H1 (cell line): Measurements from ENCODE around the gene MAP7. TPM values are rescaled to one million over a fixed set of nuclear protein-coding genes. Genes with fewer than 3 reads are reported as not detected.

Experiments
- CTCF ChIA-PET: fragments of 300-600 bp; sonication (Branson Sonifier 250); formaldehyde crosslinking; loops from one replicate; lab custom pipeline; 2021; ENCODE audit not compliant: partially characterized antibody; lab: Charles Lee
- POLR2A ChIA-PET: fragments of 300-600 bp; sonication (Branson Sonifier 250); formaldehyde crosslinking; loops from one replicate; lab custom pipeline; 2021; ENCODE audit warnings: inconsistent platforms; ENCODE audit not compliant: partially characterized antibody; lab: Charles Lee
- DNase-seq, 2 experiments: peaks; one replicate each; pipeline versions ENCODE4 v3.0.0 to v3.0.0-alpha.2; 2010 to 2022; ENCODE audit warnings: low spot score in 2 of 2, low read depth in 1 of 2, mixed read lengths in 1 of 2
- FAIRE-seq: peaks from 2 replicates; lab custom pipeline; 2011; peaks lifted over from hg19 to GRCh38; lab: Jason Lieb, UNC
- H2AFZ ChIP-seq: 2 replicates; pipeline ENCODE4 v1.8.1; 2012; ENCODE audit warnings: low read length, inconsistent platforms
- H2AK5ac ChIP-seq: 2 replicates; pipeline ENCODE4 v1.6.1; 2013; ENCODE audit warnings: low read depth, low read length
- H2BK120ac ChIP-seq: replicated peaks from 2 replicates; pipeline ENCODE3; 2013; ENCODE audit warnings: low read depth, low read length, inconsistent platforms
- H2BK12ac ChIP-seq: 2 replicates; pipeline ENCODE4 v1.6.1; 2013; ENCODE audit warnings: low read depth, low read length
- H2BK15ac ChIP-seq: 2 replicates; pipeline ENCODE4 v1.6.1; 2013; ENCODE audit warnings: low read length
- H2BK20ac ChIP-seq: 2 replicates; pipeline ENCODE4 v1.6.1; 2013; ENCODE audit warnings: low read length
- H2BK5ac ChIP-seq: 2 replicates; pipeline ENCODE4 v1.6.1; 2013; ENCODE audit warnings: low read depth, low read length
- H3K14ac ChIP-seq: 2 replicates; pipeline ENCODE4 v1.6.1; 2013; ENCODE audit warnings: inconsistent platforms; ENCODE audit not compliant: insufficient read length
- H3K18ac ChIP-seq: 2 replicates; pipeline ENCODE4 v1.6.1; 2013; ENCODE audit warnings: low read length; ENCODE audit errors: extremely low read depth
- H3K23ac ChIP-seq: 2 replicates; pipeline ENCODE4 v1.6.1; 2013; ENCODE audit warnings: inconsistent platforms; ENCODE audit not compliant: insufficient read length
- H3K23me2 ChIP-seq: 2 replicates; pipeline ENCODE4 v1.6.1; 2013; ENCODE audit warnings: low read depth, low read length
- H3K27ac ChIP-seq: 2 replicates; pipeline ENCODE4 v1.6.1; 2011; ENCODE audit warnings: low read depth, low read length, inconsistent platforms
- H3K27me3 ChIP-seq, 4 experiments: replicated peaks in 1 of 4; 1 replicate in 1 of 4; 2 replicates in 3 of 4; pipeline versions ENCODE4 v1.6.1 to v1.8.1; 2011 to 2013; ENCODE audit warnings: low read length in 3 of 4, mild to moderate bottlenecking in 3 of 4, inconsistent platforms in 2 of 4, mixed read lengths in 2 of 4, moderate library complexity in 1 of 4; ENCODE audit not compliant: control insufficient read depth in 3 of 4, insufficient read depth in 3 of 4; ENCODE audit errors: extremely low read depth in 1 of 4
- H3K36me3 ChIP-seq, 4 experiments: 2 replicates each; pipeline versions ENCODE4 v1.6.1 to v1.8.1; 2011 to 2013; ENCODE audit warnings: mild to moderate bottlenecking in 4 of 4, low read length in 3 of 4, moderate library complexity in 2 of 4, control low read depth in 1 of 4, inconsistent platforms in 1 of 4; ENCODE audit not compliant: insufficient read depth in 4 of 4, control insufficient read depth in 2 of 4
- H3K4ac ChIP-seq: replicated peaks from 2 replicates; pipeline ENCODE3; 2013; ENCODE audit warnings: low read length, low read depth, mixed read lengths, inconsistent platforms; ENCODE audit not compliant: insufficient read length
- H3K4me1 ChIP-seq, 4 experiments: replicated peaks in 1 of 4; 1 replicate in 1 of 4; 2 replicates in 3 of 4; pipeline versions ENCODE4 v1.6.1 to v1.8.1; 2011 to 2013; ENCODE audit warnings: low read length in 3 of 4, inconsistent platforms in 2 of 4, mixed read lengths in 1 of 4; ENCODE audit not compliant: insufficient read depth in 4 of 4, control insufficient read depth in 3 of 4
- H3K4me2 ChIP-seq, 2 experiments: 2 replicates each; pipeline versions ENCODE4 v1.6.1 to v1.8.1; 2011 to 2013; ENCODE audit warnings: low read depth in 2 of 2, low read length in 2 of 2, control low read depth in 1 of 2, inconsistent platforms in 1 of 2, mild to moderate bottlenecking in 1 of 2; ENCODE audit not compliant: insufficient read depth in 1 of 2
- H3K4me3 ChIP-seq, 4 experiments: fragments of 200-600, 300-600 bp in 1 of 4; sonication (generic), shearing (Covaris generic), sonication (Bioruptor Twin) in 1 of 4; 2 replicates each; pipeline versions ENCODE4 v1.5.1 to v1.8.1; 2011 to 2016; ENCODE audit warnings: low read length in 4 of 4, low read depth in 3 of 4, control low read depth in 2 of 4, inconsistent platforms in 2 of 4, mild to moderate bottlenecking in 2 of 4, mixed read lengths in 1 of 4, moderate library complexity in 1 of 4; ENCODE audit not compliant: insufficient read depth in 2 of 4; ENCODE audit errors: extremely low read depth in 1 of 4
- H3K56ac ChIP-seq: replicated peaks from 2 replicates; pipeline ENCODE3; 2013; ENCODE audit warnings: low read depth, mild to moderate bottlenecking, mixed read lengths, low read length, inconsistent platforms; ENCODE audit not compliant: insufficient read length
- H3K79me1 ChIP-seq: 2 replicates; pipeline ENCODE4 v1.6.1; 2013; ENCODE audit warnings: low read depth, low read length, control low read depth
- H3K79me2 ChIP-seq, 2 experiments: 2 replicates each; pipeline versions ENCODE4 v1.6.1 to v1.8.1; 2012 to 2013; ENCODE audit warnings: low read length in 2 of 2, mild to moderate bottlenecking in 2 of 2, inconsistent platforms in 1 of 2; ENCODE audit not compliant: insufficient read depth in 2 of 2, control insufficient read depth in 1 of 2
- H3K9ac ChIP-seq, 4 experiments: replicated peaks in 1 of 4; 1 replicate in 1 of 4; 2 replicates in 3 of 4; pipeline versions ENCODE4 v1.6.1 to v1.8.1; 2011 to 2013; ENCODE audit warnings: low read depth in 3 of 4, low read length in 3 of 4, control low read depth in 2 of 4, mild to moderate bottlenecking in 2 of 4, moderate library complexity in 2 of 4, inconsistent platforms in 1 of 4; ENCODE audit errors: extremely low read depth in 1 of 4
- H3K9me3 ChIP-seq, 2 experiments: 2 replicates each; pipeline versions ENCODE4 v1.6.1 to v1.8.1; 2012 to 2013; ENCODE audit warnings: mild to moderate bottlenecking in 2 of 2, moderate library complexity in 2 of 2, control low read depth in 1 of 2, inconsistent platforms in 1 of 2, low read depth in 1 of 2, low read length in 1 of 2, mixed read lengths in 1 of 2; ENCODE audit not compliant: insufficient read depth in 2 of 2
- H4K20me1 ChIP-seq, 2 experiments: replicated peaks in 1 of 2; 2 replicates each; pipeline versions ENCODE3 to v1.8.1; 2011 to 2013; ENCODE audit warnings: inconsistent platforms in 2 of 2, low read length in 2 of 2, mild to moderate bottlenecking in 1 of 2; ENCODE audit not compliant: insufficient read depth in 2 of 2, control insufficient read depth in 1 of 2
- H4K5ac ChIP-seq: 2 replicates; pipeline ENCODE4 v1.6.1; 2013; ENCODE audit warnings: low read length, low read depth, mixed read lengths, inconsistent platforms; ENCODE audit not compliant: insufficient read length
- H4K8ac ChIP-seq: 2 replicates; pipeline ENCODE4 v1.8.0; 2013; ENCODE audit warnings: mild to moderate bottlenecking, moderate library complexity, low read length, inconsistent platforms; ENCODE audit not compliant: insufficient read depth; ENCODE audit errors: extremely low read depth
- H4K91ac ChIP-seq: replicated peaks from 2 replicates; pipeline ENCODE3; 2013; ENCODE audit warnings: low read length, mixed read lengths, inconsistent platforms; ENCODE audit not compliant: insufficient read length
- ATF3 ChIP-seq: IDR thresholded peaks from 2 replicates; pipeline ENCODE4 v1.6.1; 2011; ENCODE audit warnings: low read depth, mild to moderate bottlenecking, low read length; ENCODE audit not compliant: insufficient read depth
- KDM1A ChIP-seq: fragments of 200-600, 300-600 bp; sonication (generic); IDR thresholded peaks from 2 replicates; pipeline ENCODE4 v1.7.1; 2016; ENCODE audit warnings: mild to moderate bottlenecking, low read length, borderline replicate concordance
- MAX ChIP-seq: IDR thresholded peaks from 2 replicates; pipeline ENCODE4 v1.6.1; 2012; ENCODE audit warnings: inconsistent platforms
- POLR2A ChIP-seq, 2 experiments: IDR thresholded peaks; 1 replicate in 1 of 2; 2 replicates in 1 of 2; pipeline ENCODE4 v1.6.1; 2011; ENCODE audit warnings: low read depth in 2 of 2, low read length in 2 of 2, mild to moderate bottlenecking in 2 of 2; ENCODE audit errors: control extremely low read depth in 1 of 2
- POLR2AphosphoS5 ChIP-seq: IDR thresholded peaks from 2 replicates; pipeline ENCODE4 v1.6.1; 2011; ENCODE audit warnings: low read depth, low read length
- whole genome bisulfite sequencing, 2 experiments: shearing (Covaris generic) in 1 of 2; methylation state at CpG; one replicate each; pipeline versions ENCODE4 v1.1.6 to v1.1.7; 2013 to 2015; ENCODE audit warnings: low lambda C conversion rate in 2 of 2, mixed read lengths in 2 of 2, inconsistent platforms in 1 of 2, low coverage in 1 of 2, missing lambda C conversion rate in 1 of 2; ENCODE audit not compliant: insufficient replicate concordance in 2 of 2, insufficient coverage in 1 of 2, insufficient read length in 1 of 2; ENCODE audit errors: extremely low coverage in 1 of 2, missing lambda C conversion rate in 1 of 2; 5-methylcytosine and 5-hydroxymethylcytosine counted together
- polyA plus RNA-seq, 7 experiments: library from polyadenylated mRNA; depleted of rRNA in 3 of 7; stranded (reverse) in 5 of 7; unstranded in 2 of 7; fragments of >200 nt in 5 of 7; fragments of 200-250 nt in 2 of 7; gene quantifications; 1 replicate in 5 of 7; 2 replicates in 1 of 7; 4 replicates in 1 of 7; pipeline versions ENCODE4 v1.2.1 to v1.2.3, GENCODE V29; 2011 to 2013; ENCODE audit warnings: missing spikeins in 2 of 7, mixed read lengths in 2 of 7
- total RNA-seq: library from RNA; stranded (reverse); fragmentation: NEBNext Ultra II Directional; extraction: Animal tissue kit (Norgen Biotek cat#: 25700); gene quantifications from 2 replicates; pipeline ENCODE4 v1.2.1, GENCODE V29; 2021

The MAP7 gene
- total and polyA plus RNA-seq, 2 of the 8 experiments (the other 6 are each of a cell fraction or from before 2014, with no cell fraction given): 13.5 to 66.9 TPM

GRCh38 chr6:136425793-136426192 is 124.4 kb downstream of the MAP7 start:
- 92% methylated on average over 4 of the region's 4 CpGs; no CpG with 5 or more reads in 1 of the 2 experiments for WGBS, 2 experiments
- H3K14ac ChIP-seq: no peak overlapping the region
- H2BK120ac ChIP-seq: no peak overlapping the region
- ChIA-PET POLR2A (no interaction called here), CTCF (interaction anchor here (0.7 to 1.0 kb wide), 2 partner anchors 39 to 48 kb away, joined by 3 to 4 read pairs; no protein-coding TSS in a partner anchor)
- H3K79me2 ChIP-seq: peaks cover 0 to 69% of the 10 kb centered on the region in 2 experiments; a peak in 3 of 4 replicates
- no peak overlapping the region for H4K91ac ChIP-seq
- no peak overlapping the region for H3K27ac ChIP-seq
- H3K4me3 ChIP-seq: no peak overlapping the region
- no peaks in the 10 kb centered on the region for H3K9me3 ChIP-seq
- H3K9ac ChIP-seq: no peak overlapping the region
- H2BK5ac ChIP-seq: no peak overlapping the region
- no peak overlapping the region for H2AFZ ChIP-seq
- H4K8ac ChIP-seq: no peak overlapping the region
- H3K56ac ChIP-seq: no peak overlapping the region
- H3K23ac ChIP-seq: no peak overlapping the region
- peaks cover 0 to 4% of the 10 kb centered on the region in 2 experiments for H4K20me1 ChIP-seq
- H2BK12ac ChIP-seq: no peak overlapping the region
- no peak for DNase-seq
- no peak overlapping the region for H3K18ac ChIP-seq
- H3K4me1 ChIP-seq: peaks cover 0 to 3% (median 3%) of the 10 kb centered on the region in 4 experiments; a peak in 4 of 7 replicates
- no peak overlapping the region for H4K5ac ChIP-seq
- no peak overlapping the region for H3K4me2 ChIP-seq
- H3K23me2 ChIP-seq: no peaks in the 10 kb centered on the region; the same call in 1 of the 2 replicates
- peaks cover 0 to 6% (median 0%) of the 10 kb centered on the region in 4 experiments; a peak in 1 of 8 replicates for H3K36me3 ChIP-seq
- no peak overlapping the region for H3K4ac ChIP-seq
- H2AK5ac ChIP-seq: no peak overlapping the region
- FAIRE-seq: no peak
- peaks cover 8% of the 10 kb centered on the region; the same call in 1 of the 2 replicates for H3K79me1 ChIP-seq
- H3K27me3 ChIP-seq: no peaks in the 10 kb centered on the region
- H2BK20ac ChIP-seq: no peak overlapping the region
- H2BK15ac ChIP-seq: no peak overlapping the region
- TF ChIP-seq MAX (no peak), POLR2AphosphoS5 (no peak), POLR2A (IDR thresholded peaks at IDR 0.05; ENCODE audit: control extremely low read depth in 1 of 2, low read depth in 2 of 2, low read length in 2 of 2) (no peak), ATF3 (no peak), KDM1A (no peak)
